AG10803 (cell line): ENCODE measurements around the gene PODN.

Experiments
- DNase-seq: peaks from one replicate; pipeline ENCODE4 v3.0.0; 2010; ENCODE audit warnings: low read depth
- H3K4me3 ChIP-seq: 2 replicates; pipeline ENCODE4 v1.5.1; 2011; ENCODE audit warnings: mild to moderate bottlenecking, low read length, control low read depth
- TF ChIP-seq, protein P1 (sequence below): conservative IDR thresholded peaks from 2 replicates; pipeline ENCODE4 v1.5.1; 2011; ENCODE audit warnings: mild to moderate bottlenecking, low read length, control low read depth, inconsistent platforms

Gene PODN

DNA sequence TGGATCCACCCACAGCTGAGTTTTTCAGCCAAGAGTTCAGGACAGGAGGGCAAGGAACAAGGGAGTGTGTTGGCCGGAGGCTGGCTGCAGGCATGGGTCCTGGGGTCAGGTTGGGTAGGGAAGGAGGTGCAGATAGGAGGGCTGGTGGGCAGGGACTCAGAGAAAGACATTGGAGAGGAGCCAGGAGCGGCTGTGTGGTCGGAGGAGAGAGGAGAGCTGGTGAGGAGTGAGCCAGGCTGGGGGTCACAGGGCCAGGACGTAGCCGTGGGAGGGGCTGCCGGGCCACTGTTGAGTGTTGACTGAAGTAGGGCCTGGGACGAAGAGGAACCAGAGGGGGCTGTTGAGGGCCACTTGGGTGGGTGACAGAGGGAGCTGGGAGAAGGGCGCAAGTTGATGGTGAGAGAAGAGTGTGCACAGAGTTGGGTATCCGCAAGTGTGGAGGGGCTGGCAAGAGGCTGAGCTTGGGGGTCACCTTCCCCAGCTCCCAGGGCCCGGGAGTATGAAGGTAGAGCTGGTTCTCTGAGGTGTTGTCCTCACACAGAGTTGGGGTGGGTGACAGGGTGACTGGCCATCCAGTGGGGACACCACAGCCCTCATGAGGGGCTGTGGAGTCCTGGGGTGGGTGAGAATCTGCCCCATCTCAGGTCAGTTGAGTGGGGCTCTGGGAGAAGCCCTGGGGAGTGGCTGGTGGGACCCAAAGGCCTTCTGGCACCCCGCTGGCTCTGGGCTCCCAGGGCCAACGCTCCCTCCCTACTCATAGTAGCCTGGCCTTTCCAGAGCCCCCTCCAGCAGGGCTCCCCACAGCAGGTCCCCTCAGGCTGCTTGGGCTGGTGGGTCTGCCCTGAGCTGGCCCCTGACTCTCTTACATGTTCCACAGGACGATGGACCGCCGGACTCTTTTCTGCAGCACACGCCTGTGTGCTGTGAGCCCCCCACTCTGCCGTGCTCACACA is 21.9 kb downstream of the PODN start:
- TF ChIP-seq, protein P1, sequence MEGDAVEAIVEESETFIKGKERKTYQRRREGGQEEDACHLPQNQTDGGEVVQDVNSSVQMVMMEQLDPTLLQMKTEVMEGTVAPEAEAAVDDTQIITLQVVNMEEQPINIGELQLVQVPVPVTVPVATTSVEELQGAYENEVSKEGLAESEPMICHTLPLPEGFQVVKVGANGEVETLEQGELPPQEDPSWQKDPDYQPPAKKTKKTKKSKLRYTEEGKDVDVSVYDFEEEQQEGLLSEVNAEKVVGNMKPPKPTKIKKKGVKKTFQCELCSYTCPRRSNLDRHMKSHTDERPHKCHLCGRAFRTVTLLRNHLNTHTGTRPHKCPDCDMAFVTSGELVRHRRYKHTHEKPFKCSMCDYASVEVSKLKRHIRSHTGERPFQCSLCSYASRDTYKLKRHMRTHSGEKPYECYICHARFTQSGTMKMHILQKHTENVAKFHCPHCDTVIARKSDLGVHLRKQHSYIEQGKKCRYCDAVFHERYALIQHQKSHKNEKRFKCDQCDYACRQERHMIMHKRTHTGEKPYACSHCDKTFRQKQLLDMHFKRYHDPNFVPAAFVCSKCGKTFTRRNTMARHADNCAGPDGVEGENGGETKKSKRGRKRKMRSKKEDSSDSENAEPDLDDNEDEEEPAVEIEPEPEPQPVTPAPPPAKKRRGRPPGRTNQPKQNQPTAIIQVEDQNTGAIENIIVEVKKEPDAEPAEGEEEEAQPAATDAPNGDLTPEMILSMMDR: no peak
- no peak overlapping the region for H3K4me3 ChIP-seq
- DNase-seq: no peak

DNA sequence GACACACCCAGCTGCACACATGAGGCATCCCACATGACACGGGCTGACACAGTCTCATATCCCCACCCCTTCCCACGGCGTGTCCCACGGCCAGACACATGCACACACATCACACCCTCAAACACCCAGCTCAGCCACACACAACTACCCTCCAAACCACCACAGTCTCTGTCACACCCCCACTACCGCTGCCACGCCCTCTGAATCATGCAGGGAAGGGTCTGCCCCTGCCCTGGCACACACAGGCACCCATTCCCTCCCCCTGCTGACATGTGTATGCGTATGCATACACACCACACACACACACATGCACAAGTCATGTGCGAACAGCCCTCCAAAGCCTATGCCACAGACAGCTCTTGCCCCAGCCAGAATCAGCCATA is 22.6 kb downstream of the PODN start:
- no peak overlapping the region for H3K4me3 ChIP-seq
- TF ChIP-seq, protein P1: no peak
- no peak for DNase-seq

DNA sequence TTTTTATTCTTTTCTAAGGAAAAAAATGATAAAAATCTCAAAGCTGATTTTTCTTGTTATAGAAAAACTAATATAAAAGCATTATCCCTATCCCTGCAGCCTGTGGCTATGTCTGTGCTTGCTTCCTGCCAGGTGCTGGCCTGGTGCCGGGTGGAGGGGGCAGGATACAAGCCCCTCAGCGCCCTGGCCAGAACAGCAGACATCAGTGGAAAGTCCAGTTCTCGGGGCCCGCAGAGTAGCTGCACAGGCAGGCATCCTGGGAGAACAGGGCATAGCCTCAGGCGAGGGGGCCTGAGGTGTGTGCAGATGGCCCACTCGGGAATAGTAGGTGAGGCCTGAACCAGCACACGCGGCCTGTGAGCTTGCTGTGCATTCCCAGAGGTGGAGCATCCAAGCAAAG is 23.4 kb downstream of the PODN start:
- H3K4me3 ChIP-seq: no peak overlapping the region
- TF ChIP-seq, protein P1: no peak
- no peak for DNase-seq

DNA sequence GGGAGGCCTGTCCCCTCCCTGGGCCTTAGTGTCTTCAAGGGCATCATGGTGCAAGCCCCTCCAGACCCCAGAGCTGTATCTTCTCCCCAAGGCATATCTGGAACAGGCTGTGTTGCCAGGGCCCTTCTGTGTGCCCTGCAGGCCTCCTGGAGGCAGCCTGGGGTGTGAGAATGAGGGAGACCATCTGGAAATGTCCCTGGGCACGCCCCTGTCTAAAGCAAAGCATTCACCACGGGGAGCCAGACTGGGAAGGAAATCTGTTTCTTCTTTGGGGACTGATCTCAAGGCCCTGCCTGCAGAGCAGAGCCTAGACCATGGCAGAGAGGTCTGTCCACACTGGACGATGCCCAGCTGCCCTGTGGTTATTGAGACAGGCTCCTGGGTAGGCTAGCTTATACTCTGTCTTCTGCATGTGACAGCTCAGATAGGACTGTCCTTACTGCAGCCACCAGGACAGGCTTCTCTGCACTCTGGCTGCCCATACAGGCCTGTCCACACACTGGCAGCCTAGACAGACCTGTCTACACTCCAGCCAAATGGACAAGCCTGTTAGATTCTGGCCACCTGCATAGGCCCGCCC is 24.6 kb downstream of the PODN start:
- TF ChIP-seq, protein P1: no peak
- H3K4me3 ChIP-seq: no peak overlapping the region
- DNase-seq: no peak

DNA sequence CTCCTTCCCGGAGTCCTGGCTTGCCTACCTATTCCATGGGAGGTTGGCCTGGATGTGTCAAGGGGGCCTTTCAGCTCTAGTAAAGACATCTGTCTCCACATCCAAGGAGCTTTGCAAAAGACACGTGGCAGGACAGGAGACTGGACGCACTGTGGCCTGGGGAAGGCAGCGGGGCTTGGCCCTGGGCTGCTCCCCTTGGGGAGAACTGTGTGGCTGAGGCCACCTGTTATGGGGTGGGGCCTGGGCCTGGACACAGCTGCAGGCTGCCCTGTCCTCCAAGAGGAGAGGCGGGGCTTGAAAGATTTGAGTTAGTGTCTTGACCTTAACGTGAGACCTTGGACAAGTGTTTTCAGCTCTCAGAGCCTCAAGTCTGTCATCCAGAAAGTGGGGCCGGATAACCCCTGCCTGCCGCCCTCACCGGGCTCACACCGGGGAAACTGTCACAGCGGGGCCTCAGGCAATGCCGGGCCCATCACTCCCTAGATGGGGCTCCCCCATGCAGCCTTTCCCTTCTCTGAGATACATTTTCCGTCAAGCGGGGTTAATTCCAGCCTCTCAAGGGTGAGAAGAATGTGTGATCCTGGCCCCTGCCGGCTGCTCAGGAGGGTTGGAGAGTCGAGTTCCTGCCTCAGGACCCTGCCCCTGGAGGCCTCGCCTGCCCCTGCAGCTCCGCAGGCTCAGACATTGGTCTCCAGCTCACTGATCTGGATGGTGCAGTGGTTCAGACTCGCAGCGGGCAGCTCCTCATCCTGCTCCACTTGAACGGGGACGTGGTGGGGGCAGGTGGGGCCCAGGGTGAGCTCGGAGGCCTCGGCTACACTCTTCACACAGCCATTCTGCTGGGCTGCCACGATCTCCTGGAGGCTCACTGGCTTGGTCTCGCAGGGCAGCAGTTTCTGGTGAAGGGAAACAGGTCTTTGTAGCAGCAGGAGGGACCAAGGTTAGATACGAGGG is 25.6 kb downstream of the PODN start:
- DNase-seq: no peak

DNA sequence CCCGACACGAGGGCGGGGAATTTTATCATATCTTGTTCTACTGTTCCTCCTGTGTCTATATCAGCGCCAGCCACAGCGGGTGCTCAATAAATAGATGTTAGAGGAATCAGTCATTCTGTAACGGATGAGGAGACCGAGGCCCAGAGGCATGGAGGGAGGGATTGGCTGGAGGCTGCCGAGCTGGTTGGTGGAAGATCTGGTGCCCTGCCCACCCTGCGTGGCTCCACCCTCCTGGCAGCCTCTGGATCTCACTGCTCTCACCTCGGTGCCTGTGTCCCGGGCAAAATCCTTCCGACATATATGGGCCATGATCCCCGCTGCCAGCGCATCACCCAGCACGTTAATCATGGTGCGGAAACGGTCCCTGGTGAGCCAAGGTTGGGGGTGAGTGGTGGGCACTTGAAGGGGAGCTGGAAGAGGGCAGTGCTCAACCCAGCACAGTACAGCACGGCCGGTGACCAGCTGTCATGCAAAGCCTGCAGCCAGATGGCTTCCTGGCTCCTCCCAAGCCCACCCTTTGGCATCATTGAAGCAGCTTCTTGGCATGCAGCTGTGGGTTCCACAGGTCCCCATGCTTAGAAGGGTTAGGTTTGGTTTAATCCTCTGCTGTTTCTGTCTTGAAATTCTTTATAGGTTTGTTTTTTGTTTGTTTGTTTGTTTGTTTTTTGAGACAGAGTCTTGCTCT is 26.7 kb downstream of the PODN start:
- no peak overlapping the region for H3K4me3 ChIP-seq
- DNase-seq: no peak

More for the DNA sequence above, 25.6 kb downstream of the PODN start:
- H3K4me3 ChIP-seq: no peak overlapping the region
- TF ChIP-seq, protein P1: no peak

More for the DNA sequence above, 26.7 kb downstream of the PODN start:
- TF ChIP-seq, protein P1: no peak
